PC-3 (cell line): ENCODE results near the gene KCNJ15. TPM values are rescaled to one million over a fixed set of nuclear protein-coding genes. Genes with fewer than 3 reads are reported as not detected.

Experiments
- ATAC-seq: fragments of 200-7000 bp; cut with Tn5 transposase; 2 replicates; pipeline ENCODE4 v1.9.1; 2020; ENCODE audit warnings: mild to moderate bottlenecking, moderate library complexity
- BruUV-seq: library from RNA; stranded (reverse); fragments of 400-500 nt; replicated peaks from 2 replicates; lab custom pipeline; 2021; lab: Mats Ljungman, UMichigan
- CTCF ChIA-PET: fragments of 300-600 bp; sonication (Branson Sonifier 250); formaldehyde crosslinking; loops from one replicate; lab custom pipeline; 2022; ENCODE audit warnings: antibody characterized with exemption; lab: Charles Lee
- POLR2A ChIA-PET: fragments of 300-600 bp; sonication (Branson Sonifier 250); formaldehyde crosslinking; loops from one replicate; lab custom pipeline; 2022; ENCODE audit warnings: antibody characterized with exemption; ENCODE audit not compliant: unreplicated experiment; lab: Charles Lee
- DNase-seq: peaks from one replicate; pipeline ENCODE4 v3.0.0-alpha.2; 2015
- H2AFZ ChIP-seq: fragments of 300-600 bp; sonication (generic); 2 replicates; pipeline ENCODE4 v1.6.0; 2016; ENCODE audit warnings: antibody characterized with exemption, low read length
- H3F3A ChIP-seq: fragments of 300-600 bp; sonication (generic); one replicate; pipeline ENCODE4 v1.6.0; 2017; ENCODE audit warnings: antibody characterized with exemption, low read length, control low read depth, mild to moderate bottlenecking; ENCODE audit not compliant: unreplicated experiment
- H3K27ac ChIP-seq: fragments of 300-600 bp; sonication (generic); 2 replicates; pipeline ENCODE4 v1.5.1; 2016; ENCODE audit warnings: mild to moderate bottlenecking, low read length
- H3K27me3 ChIP-seq: fragments of 300-600 bp; sonication (generic); 2 replicates; pipeline ENCODE4 v1.6.1; 2016; ENCODE audit warnings: low read length, mixed read lengths
- H3K36me3 ChIP-seq: fragments of 300-600 bp; sonication (generic); 2 replicates; pipeline ENCODE4 v1.6.1; 2016; ENCODE audit warnings: low read depth, mixed run types, low read length, mixed read lengths
- H3K4me1 ChIP-seq: fragments of 300-600 bp; sonication (generic); 2 replicates; pipeline ENCODE4 v1.5.1; 2016; ENCODE audit warnings: low read length; ENCODE audit not compliant: insufficient read depth
- H3K4me2 ChIP-seq: fragments of 300-600 bp; sonication (generic); 2 replicates; pipeline ENCODE4 v1.6.0; 2016; ENCODE audit warnings: low read length
- H3K4me3 ChIP-seq: fragments of 300-600 bp; sonication (generic); 2 replicates; pipeline ENCODE4 v1.5.1; 2016; ENCODE audit warnings: mild to moderate bottlenecking, low read length, mixed read lengths
- H3K79me2 ChIP-seq: fragments of 300-600 bp; sonication (generic); 2 replicates; pipeline ENCODE4 v1.6.1; 2017; ENCODE audit warnings: low read length, mixed read lengths
- H3K9ac ChIP-seq: fragments of 300-600 bp; sonication (generic); 2 replicates; pipeline ENCODE4 v1.6.0; 2016; ENCODE audit warnings: mild to moderate bottlenecking, low read length
- H3K9me2 ChIP-seq: fragments of 300-600 bp; sonication (generic); replicated peaks from 2 replicates; pipeline ENCODE4 v1.6.1; 2016; ENCODE audit warnings: mixed run types, low read length, mixed read lengths
- H3K9me3 ChIP-seq: fragments of 300-600 bp; sonication (generic); 2 replicates; pipeline ENCODE4 v1.6.1; 2016; ENCODE audit warnings: low read length, mixed read lengths
- H4K20me1 ChIP-seq: fragments of 300-600 bp; sonication (generic); 2 replicates; pipeline ENCODE4 v1.6.1; 2016; ENCODE audit warnings: low read length, mixed read lengths
- EZH2 ChIP-seq: fragments of 300-600 bp; sonication (generic); IDR thresholded peaks from one replicate; pipeline ENCODE4 v1.6.1; 2017; ENCODE audit warnings: antibody characterized with exemption, mild to moderate bottlenecking, low read length; ENCODE audit not compliant: unreplicated experiment
- EZH2phosphoT487 ChIP-seq: fragments of 300-600 bp; sonication (generic); IDR thresholded peaks from 2 replicates; pipeline ENCODE4 v1.6.1; 2018; ENCODE audit warnings: mild to moderate bottlenecking, antibody characterized with exemption, low read length, borderline replicate concordance
- intact Hi-C: fragments of 100-400 bp; cut with micrococcal nuclease; formaldehyde crosslinking; loops from 2 replicates; pipeline ENCODE4 v1.9.0; 2023
- total RNA-seq: library from RNA; depleted of rRNA; stranded (reverse); fragments of >200 nt; gene quantifications from 2 replicates; pipeline ENCODE4 v1.2.3, GENCODE V29; 2014
- TF ChIP-seq, protein P1 (sequence below): fragments of 300-600 bp; sonication (generic); conservative IDR thresholded peaks from 2 replicates; pipeline ENCODE4 v1.5.1; 2017; ENCODE audit warnings: antibody characterized with exemption, low read depth, mild to moderate bottlenecking, low read length

Gene KCNJ15
- total RNA-seq, 1 experiment from 2014 or later: 0.26 TPM

GRCh38 chr21:38250991-38251418 lies 5.8 kb upstream of the KCNJ15 start:
- H3K4me2 ChIP-seq: no peak overlapping the region

GRCh38 chr21:38254970-38255369 lies 1.8 kb upstream of the KCNJ15 start:
- H3K27ac ChIP-seq: no peak overlapping the region
- no peak overlapping the region for H3K9ac ChIP-seq
- H3F3A ChIP-seq: no peaks in the 10 kb centered on the region
- intact Hi-C loops: no loop called here
- ATAC-seq: no peak
- no peak overlapping the region for H3K4me3 ChIP-seq
- no peaks in the 10 kb centered on the region for H4K20me1 ChIP-seq
- ChIA-PET POLR2A (interaction anchor here (0.6 kb wide), 1 partner anchor 31 kb away, joined by 5 read pairs; no protein-coding TSS in a partner anchor), CTCF (no interaction called here)
- H3K9me2 ChIP-seq: no peaks in the 10 kb centered on the region
- H3K79me2 ChIP-seq: no peaks in the 10 kb centered on the region
- no peak overlapping the region for H3K4me2 ChIP-seq
- no peaks in the 10 kb centered on the region for H3K9me3 ChIP-seq
- DNase-seq: peak; percentile 37
- BruUV-seq: no TSS peak
- H2AFZ ChIP-seq: no peak overlapping the region
- TF ChIP-seq EZH2 (no peak), EZH2phosphoT487 (no peak)
- TF ChIP-seq, protein P1, sequence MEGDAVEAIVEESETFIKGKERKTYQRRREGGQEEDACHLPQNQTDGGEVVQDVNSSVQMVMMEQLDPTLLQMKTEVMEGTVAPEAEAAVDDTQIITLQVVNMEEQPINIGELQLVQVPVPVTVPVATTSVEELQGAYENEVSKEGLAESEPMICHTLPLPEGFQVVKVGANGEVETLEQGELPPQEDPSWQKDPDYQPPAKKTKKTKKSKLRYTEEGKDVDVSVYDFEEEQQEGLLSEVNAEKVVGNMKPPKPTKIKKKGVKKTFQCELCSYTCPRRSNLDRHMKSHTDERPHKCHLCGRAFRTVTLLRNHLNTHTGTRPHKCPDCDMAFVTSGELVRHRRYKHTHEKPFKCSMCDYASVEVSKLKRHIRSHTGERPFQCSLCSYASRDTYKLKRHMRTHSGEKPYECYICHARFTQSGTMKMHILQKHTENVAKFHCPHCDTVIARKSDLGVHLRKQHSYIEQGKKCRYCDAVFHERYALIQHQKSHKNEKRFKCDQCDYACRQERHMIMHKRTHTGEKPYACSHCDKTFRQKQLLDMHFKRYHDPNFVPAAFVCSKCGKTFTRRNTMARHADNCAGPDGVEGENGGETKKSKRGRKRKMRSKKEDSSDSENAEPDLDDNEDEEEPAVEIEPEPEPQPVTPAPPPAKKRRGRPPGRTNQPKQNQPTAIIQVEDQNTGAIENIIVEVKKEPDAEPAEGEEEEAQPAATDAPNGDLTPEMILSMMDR: no peak
- H3K27me3 ChIP-seq: no peaks in the 10 kb centered on the region
- H3K36me3 ChIP-seq: no peaks in the 10 kb centered on the region
- 0 out of 2 replicates have a peak, but pooled peaks cover 5% of the 10 kb centered on the region for H3K4me1 ChIP-seq

More at GRCh38 chr21:38250991-38251418, 5.8 kb upstream of the KCNJ15 start:
- no peaks in the 10 kb centered on the region for H3K79me2 ChIP-seq
- ATAC-seq (no peak), DNase-seq (no peak)
- no peak overlapping the region for H3K4me3 ChIP-seq
- no peaks in the 10 kb centered on the region for H4K20me1 ChIP-seq
- no peaks in the 10 kb centered on the region for H3K27me3 ChIP-seq
- no peaks in the 10 kb centered on the region for H3F3A ChIP-seq
- H3K9me2 ChIP-seq: no peaks in the 10 kb centered on the region
- no peak overlapping the region for H3K27ac ChIP-seq
- TF ChIP-seq, protein P1: no peak
- TF ChIP-seq EZH2phosphoT487: no peak
- no peak for TF ChIP-seq EZH2
- H3K4me1 ChIP-seq: no peaks in the 10 kb centered on the region
- ChIA-PET CTCF (no interaction called here), POLR2A (no interaction called here)
- H3K9me3 ChIP-seq: no peaks in the 10 kb centered on the region
- no TSS peak for BruUV-seq
- H2AFZ ChIP-seq: no peak overlapping the region
- intact Hi-C loops: no loop called here
- no peak overlapping the region for H3K9ac ChIP-seq
- H3K36me3 ChIP-seq: no peaks in the 10 kb centered on the region

DNA sequence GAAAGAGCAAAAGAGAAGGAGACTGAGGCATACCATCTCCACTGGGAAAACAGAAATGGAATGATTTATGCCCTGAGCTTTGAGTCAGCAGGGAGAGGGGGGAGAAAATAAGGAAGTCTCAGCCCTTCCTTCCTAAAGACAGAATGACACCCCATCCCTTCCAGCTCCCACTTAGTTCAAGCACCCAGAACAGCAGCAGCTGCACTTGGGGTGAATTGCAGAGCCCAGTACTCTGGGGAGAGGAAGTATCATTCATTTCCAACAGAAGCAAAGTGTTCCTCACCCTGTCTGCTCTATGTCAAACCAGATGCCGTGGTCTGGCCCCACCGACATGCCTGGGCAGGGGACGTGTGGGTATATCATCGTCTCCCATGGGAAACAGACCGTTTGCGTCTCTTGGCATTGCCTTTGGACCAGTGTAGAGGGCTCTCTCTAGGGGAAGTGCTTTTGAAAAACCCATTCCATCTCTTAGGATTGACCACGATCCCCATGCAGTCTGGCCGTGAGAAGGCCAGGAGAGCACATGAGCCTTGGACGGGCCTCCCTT lies 1.1 kb upstream of the KCNJ15 start:
- Histone ChIP-seq H3K79me2 (no peaks in the 10 kb centered on the region), H2AFZ (no peak overlapping the region), H3K4me2 (no peak overlapping the region), H4K20me1 (no peaks in the 10 kb centered on the region), H3K4me1 (0 out of 2 replicates have a peak, but pooled peaks cover 5% of the 10 kb centered on the region), H3K4me3 (no peak overlapping the region), H3F3A (no peaks in the 10 kb centered on the region), H3K36me3 (no peaks in the 10 kb centered on the region), H3K9me3 (no peaks in the 10 kb centered on the region), H3K27ac (no peak overlapping the region), H3K9me2 (no peaks in the 10 kb centered on the region), H3K9ac (no peak overlapping the region), H3K27me3 (no peaks in the 10 kb centered on the region)
- ATAC-seq: no peak
- POLR2A ChIA-PET: no interaction called here
- no TSS peak for BruUV-seq
- DNase-seq: no peak
- CTCF ChIA-PET: no interaction called here
- intact Hi-C loops: no loop called here
- TF ChIP-seq EZH2phosphoT487 (no peak), EZH2 (no peak)
- TF ChIP-seq, protein P1: no peak
